HAP-1 (cell line): ENCODE results near the gene MXRA7.
A peak's percentile ranks its signal among the peaks of the same experiment; 100 is the strongest.
"Not testable (repeated sequence)": the region's sequence is repeated elsewhere in the genome, so short reads cannot be mapped to it uniquely, and the experiment has no call there.

Experiments used
- DNase-seq, 2 experiments: peaks; one replicate each; pipeline ENCODE4 v3.0.0-alpha.2; 2016 to 2020; ENCODE audit warnings: low spot score in 2 of 2
- H3K27me3 ChIP-seq: fragments of 250-450 bp; sonication (Bioruptor Pico); 2 replicates; pipeline ENCODE4 v1.5.1; 2020; ENCODE audit warnings: low read depth, mild to moderate bottlenecking, moderate library complexity
- H3K36me3 ChIP-seq: fragments of 250-450 bp; sonication (Bioruptor Pico); replicated peaks from 2 replicates; pipeline ENCODE4 v1.5.1; 2020; ENCODE audit warnings: mild to moderate bottlenecking
- H3K4me1 ChIP-seq: fragments of 250-450 bp; sonication (Bioruptor Pico); 2 replicates; pipeline ENCODE4 v1.5.1; 2020; ENCODE audit warnings: mild to moderate bottlenecking
- H3K4me3 ChIP-seq: fragments of 250-450 bp; sonication (Bioruptor Pico); 2 replicates; pipeline ENCODE4 v1.5.1; 2020; ENCODE audit warnings: mild to moderate bottlenecking, moderate library complexity
- H3K9me3 ChIP-seq: fragments of 250-450 bp; sonication (Bioruptor Pico); 2 replicates; pipeline ENCODE4 v1.5.1; 2020; ENCODE audit warnings: mild to moderate bottlenecking, moderate library complexity
- in situ Hi-C: fragments of 300-500 bp; cut with MboI; formaldehyde crosslinking; loops from 3 replicates; pipeline ENCODE4 v1.14.3; 2020; ENCODE audit warnings: low sequenced_read_pairs, inconsistent platforms, mixed read lengths

MXRA7 gene

DNA sequence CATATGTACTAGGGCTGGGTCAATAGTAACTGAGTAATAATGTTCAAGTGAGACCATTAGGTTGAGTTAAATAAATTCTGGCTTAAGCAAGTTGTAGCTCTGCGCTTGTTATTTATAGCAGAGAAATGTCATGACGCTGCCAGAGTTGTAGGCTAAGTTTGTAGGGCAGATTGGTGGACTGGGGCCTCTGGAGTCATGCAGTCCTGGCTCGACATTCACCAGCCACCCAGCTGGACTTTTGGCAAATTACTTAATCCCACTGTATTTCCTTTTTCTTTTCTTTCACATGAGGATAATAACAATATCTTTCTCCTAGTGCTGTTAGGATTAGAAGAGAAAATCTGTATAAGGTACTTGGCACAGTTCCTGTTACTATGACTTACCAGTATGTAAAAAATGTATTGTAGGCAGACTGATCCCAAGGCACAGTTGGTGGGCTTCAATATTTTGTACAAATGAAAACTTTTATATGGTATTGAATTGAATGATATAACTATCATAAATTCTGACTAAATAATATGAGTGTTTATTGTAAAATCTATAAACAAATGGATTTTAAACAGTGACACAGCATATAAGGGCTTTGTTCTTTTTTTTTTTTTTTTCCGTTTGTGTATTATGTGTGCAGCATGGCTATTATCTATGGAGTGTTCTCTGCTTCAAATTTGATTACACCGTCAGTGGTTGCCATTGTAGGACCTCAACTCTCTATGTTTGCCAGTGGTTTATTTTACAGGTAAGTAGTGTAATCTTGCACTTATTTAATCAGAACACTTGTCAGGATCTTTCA, 29.8 kb upstream of the MXRA7 start:
- no peaks in the 10 kb centered on the region for H3K9me3 ChIP-seq
- in situ Hi-C loops: no loop called here
- peaks cover 38% of the 10 kb centered on the region for H3K36me3 ChIP-seq
- H3K4me3 ChIP-seq: no peak overlapping the region
- DNase-seq: no peak
- H3K4me1 ChIP-seq: peaks cover 12% of the 10 kb centered on the region
- no peaks in the 10 kb centered on the region for H3K27me3 ChIP-seq

- peaks cover 39% of the 10 kb centered on the region for H3K36me3 ChIP-seq
- H3K27me3 ChIP-seq, H3K4me3 ChIP-seq, H3K9me3 ChIP-seq, in situ Hi-C loops, DNase-seq: not testable (repeated sequence)
- peaks cover 12% of the 10 kb centered on the region for H3K4me1 ChIP-seq
Measured at GRCh38 chr17:76739568-76740115, 28.9 kb upstream of the MXRA7 start.

DNA sequence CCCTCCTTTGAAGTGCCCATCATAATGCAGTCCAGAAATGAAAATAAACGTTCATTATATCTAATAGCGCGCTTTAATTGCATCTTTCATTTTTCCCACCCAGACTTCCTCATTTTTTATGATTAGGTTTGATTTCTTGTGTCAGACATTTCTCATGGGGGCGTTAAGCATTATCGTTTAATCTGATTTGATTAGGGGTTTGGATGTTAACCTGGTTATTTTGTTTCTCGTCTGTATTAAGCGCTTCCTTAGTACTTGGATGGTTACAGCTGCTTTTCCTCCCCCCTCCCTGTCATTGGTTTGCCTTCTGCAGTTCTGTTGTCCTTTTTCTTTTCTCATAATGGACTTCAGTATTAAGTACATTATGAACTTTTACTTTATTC, 27.7 kb upstream of the MXRA7 start:
- DNase-seq: peak in 1 of 2 experiments; percentile 21
- in situ Hi-C loops: no loop called here
- Histone ChIP-seq H3K9me3 (no peaks in the 10 kb centered on the region), H3K4me1 (peaks cover 19% of the 10 kb centered on the region), H3K27me3 (no peaks in the 10 kb centered on the region), H3K4me3 (peak overlapping the region; percentile 100), H3K36me3 (peaks cover 43% of the 10 kb centered on the region)

DNA sequence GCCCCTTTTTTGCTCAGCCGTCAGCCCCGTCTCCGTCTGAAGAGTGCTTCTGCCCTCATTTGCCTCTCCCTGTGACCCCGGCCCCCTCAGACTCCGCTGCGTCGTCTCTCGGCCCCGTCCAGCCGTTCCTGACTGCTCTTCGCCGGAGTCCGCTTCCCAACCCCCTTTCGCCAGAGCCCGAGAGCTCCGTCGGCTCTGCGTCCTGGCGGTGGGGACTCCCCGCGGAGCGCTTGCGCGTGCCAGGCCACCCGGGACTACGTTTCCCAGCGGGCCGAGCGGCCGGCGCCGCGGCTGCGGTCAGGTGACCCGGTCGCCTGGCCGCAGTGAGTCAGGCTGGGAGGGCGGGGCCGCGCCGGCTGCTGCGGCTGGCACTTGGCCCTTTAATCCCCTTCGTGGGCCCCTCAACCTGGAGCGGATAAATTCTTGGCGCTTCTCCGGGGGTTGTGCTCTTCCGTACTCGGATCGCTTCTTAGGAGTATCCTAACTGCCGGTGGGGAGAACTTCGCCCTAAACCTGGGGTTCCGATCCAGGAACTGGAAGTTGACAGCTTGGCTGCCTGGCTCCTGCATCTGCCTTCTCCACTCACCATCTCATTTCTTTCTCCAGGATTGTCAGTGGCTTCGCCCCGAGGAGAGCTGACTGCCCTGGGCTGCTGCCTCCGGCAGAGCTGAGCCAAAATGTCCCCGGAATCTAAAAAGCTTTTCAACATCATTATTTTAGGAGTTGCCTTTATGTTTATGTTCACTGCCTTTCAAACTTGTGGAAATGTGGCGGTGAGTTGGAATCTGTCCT, 27.1 kb upstream of the MXRA7 start, which contains the start of gene MFSD11:
TSS of gene MFSD11 (plus strand) at position 444 of the 792 bp plus-strand sequence. CDS start at position 678, 234 bp downstream.
- H3K4me3 ChIP-seq: peak within 1 kb of the TSS; percentile 100
- in situ Hi-C loops: no loop called here
- H3K36me3 ChIP-seq: peaks cover 49% of the 10 kb centered on the region
- H3K4me1 ChIP-seq: peaks cover 25% of the 10 kb centered on the region
- DNase-seq: peak; percentile 90 to 94
- no peaks in the 10 kb centered on the region for H3K27me3 ChIP-seq
- no peaks in the 10 kb centered on the region for H3K9me3 ChIP-seq

DNA sequence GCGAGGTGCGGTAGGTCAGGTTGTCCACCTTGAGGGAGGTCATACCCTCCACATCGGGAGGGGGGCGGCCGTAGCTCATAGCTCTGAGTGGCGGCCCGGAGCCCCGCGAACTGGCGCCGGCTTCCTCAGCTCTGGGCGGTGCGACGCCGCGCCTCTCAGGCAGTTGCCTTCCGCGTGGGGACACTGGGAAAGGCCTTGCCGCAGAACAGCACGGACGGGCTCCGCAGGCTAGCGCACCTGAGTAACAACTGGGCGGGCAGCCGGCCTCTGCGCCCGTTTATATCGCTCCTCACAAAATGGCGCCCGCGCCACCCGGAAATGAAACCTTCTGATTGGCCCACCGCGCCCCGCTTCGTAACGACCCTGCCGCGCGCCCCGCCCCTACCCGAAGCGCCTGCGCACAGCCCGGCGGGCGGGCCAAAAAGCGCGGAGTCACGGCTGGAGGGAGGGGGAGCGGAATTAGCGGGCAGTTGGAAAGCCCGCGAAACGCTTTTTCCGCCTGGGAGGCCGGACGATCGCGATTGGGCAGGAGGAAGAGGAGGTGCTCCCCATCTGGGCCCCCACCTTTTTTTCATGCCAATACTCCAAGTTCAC, 26.4 kb upstream of the MXRA7 start, which contains the start of gene SRSF2:
TSS of gene SRSF2 (minus strand) at position 250 of the 594 bp plus-strand sequence. CDS start at position 79, 171 bp downstream.
- no peaks in the 10 kb centered on the region for H3K27me3 ChIP-seq
- H3K4me3 ChIP-seq: peak within 1 kb of the TSS; percentile 100
- in situ Hi-C loops: no loop called here
- peaks cover 55% of the 10 kb centered on the region for H3K36me3 ChIP-seq
- no peaks in the 10 kb centered on the region for H3K9me3 ChIP-seq
- peaks cover 30% of the 10 kb centered on the region for H3K4me1 ChIP-seq
- peak; percentile 97 to 98 for DNase-seq

GRCh38 chr17:76736349-76737081, 25.8 kb upstream of the MXRA7 start:
- peak overlapping the region; percentile 100 for H3K4me3 ChIP-seq
- H3K4me1 ChIP-seq: peaks cover 30% of the 10 kb centered on the region
- no peaks in the 10 kb centered on the region for H3K27me3 ChIP-seq
- H3K36me3 ChIP-seq: peaks cover 56% of the 10 kb centered on the region
- H3K9me3 ChIP-seq: no peaks in the 10 kb centered on the region
- DNase-seq: peak in 1 of 2 experiments; percentile 67
- in situ Hi-C loops: no loop called here

DNA sequence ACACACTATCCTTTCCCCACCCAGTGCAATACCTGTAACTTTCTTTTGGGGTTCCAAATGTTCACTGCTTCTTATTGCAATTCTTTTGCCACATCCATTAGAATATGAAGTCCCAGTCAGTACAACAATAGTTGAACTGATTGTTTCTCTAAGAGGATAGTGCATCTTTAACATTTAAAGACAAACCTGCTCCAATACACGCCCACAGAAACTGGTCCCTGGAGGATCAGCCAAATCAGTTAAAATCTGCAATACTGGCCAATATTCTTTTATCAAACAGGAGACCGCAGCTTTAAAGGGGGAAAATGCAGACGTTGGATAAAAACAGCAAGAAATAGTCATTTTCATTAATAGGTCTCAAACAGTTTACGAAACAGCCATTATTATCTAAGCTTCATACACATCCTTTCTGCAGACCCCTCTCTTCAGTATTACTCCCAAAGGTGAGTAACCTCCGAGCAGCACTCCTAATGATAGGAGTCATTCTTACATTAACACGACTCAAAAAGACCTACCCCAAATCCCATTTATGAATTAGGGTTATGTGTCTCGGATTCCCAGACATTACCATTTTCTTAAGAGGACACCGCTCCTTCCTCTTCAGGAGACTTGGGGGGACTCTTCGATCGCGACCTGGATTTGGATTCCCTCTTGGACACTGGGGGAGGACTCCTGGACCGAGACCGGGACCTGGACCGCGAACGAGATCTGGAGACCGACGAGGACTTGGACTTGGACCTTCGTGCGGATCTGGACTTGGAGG, 25.0 kb upstream of the MXRA7 start:
- peaks cover 61% of the 10 kb centered on the region for H3K36me3 ChIP-seq
- H3K4me3 ChIP-seq: peak overlapping the region; percentile 100
- in situ Hi-C loops: no loop called here
- DNase-seq: no peak
- H3K27me3 ChIP-seq: no peaks in the 10 kb centered on the region
- H3K4me1 ChIP-seq: peaks cover 30% of the 10 kb centered on the region
- H3K9me3 ChIP-seq: no peaks in the 10 kb centered on the region

GRCh38 chr17:76735006-76735405, 24.2 kb upstream of the MXRA7 start:
- H3K4me1 ChIP-seq: peaks cover 26% of the 10 kb centered on the region
- H3K9me3 ChIP-seq: no peaks in the 10 kb centered on the region
- DNase-seq: no peak
- peaks cover 68% of the 10 kb centered on the region for H3K36me3 ChIP-seq
- peak overlapping the region; percentile 100 for H3K4me3 ChIP-seq
- in situ Hi-C loops: no loop called here
- no peaks in the 10 kb centered on the region for H3K27me3 ChIP-seq

DNA sequence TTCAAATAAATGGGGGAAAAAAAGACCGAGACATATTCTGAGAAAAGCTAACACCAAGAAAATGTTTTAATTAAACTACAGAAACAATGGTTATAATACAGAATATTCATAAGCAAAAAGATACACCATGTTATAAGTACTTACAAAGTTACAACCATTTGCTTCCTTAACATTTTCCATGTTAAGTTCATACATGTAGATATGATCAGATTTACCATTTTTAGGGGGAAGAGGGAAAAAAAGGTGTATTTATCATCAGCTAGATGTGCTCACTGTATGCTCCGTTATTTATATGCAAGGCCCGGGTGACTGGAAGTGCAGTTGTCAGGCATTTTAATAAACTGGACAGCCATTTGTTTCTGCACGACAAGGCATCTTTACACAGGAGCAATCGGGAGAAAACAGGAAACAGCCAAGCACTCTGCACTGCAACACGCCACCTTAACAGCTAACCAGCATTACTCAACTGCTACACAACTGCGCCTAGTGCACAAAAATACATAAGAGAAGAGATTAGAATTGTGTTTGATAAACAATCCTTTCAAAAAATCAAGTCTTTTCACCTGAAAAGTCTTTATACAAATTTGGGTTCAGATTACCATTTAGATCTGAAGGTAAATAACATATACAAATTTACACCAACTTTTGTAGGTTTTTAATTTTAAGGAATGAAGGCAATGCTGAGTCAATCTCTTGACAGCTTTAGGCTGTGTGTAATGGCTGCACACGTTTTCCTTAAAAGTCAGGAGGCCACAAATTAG, 23.5 kb upstream of the MXRA7 start:
- Histone ChIP-seq H3K36me3 (peaks cover 75% of the 10 kb centered on the region), H3K9me3 (no peaks in the 10 kb centered on the region), H3K4me1 (peaks cover 26% of the 10 kb centered on the region), H3K4me3 (peak overlapping the region; percentile 100), H3K27me3 (no peaks in the 10 kb centered on the region)
- peak in 1 of 2 experiments; percentile 22 for DNase-seq
- in situ Hi-C loops: no loop called here

DNA sequence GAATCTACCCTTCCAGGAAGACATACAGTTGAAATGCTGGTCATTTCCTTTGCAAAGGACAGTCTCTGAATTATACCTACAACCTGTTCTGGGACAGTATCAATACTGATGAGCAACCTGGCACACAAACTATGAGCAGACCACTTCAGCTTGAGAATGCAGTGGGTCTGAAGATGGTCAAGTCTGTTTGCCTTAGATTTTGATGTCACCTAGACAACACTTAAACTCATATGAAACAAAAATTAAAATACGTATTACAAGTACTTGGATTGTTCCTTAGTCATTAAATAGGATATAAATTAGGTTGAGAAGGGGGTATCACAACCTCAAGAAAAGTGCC, 22.8 kb upstream of the MXRA7 start:
- peaks cover 26% of the 10 kb centered on the region for H3K4me1 ChIP-seq
- DNase-seq: no peak
- H3K36me3 ChIP-seq: peaks cover 75% of the 10 kb centered on the region
- no peaks in the 10 kb centered on the region for H3K9me3 ChIP-seq
- peak overlapping the region; percentile 100 for H3K4me3 ChIP-seq
- no peaks in the 10 kb centered on the region for H3K27me3 ChIP-seq
- in situ Hi-C loops: no loop called here

DNA sequence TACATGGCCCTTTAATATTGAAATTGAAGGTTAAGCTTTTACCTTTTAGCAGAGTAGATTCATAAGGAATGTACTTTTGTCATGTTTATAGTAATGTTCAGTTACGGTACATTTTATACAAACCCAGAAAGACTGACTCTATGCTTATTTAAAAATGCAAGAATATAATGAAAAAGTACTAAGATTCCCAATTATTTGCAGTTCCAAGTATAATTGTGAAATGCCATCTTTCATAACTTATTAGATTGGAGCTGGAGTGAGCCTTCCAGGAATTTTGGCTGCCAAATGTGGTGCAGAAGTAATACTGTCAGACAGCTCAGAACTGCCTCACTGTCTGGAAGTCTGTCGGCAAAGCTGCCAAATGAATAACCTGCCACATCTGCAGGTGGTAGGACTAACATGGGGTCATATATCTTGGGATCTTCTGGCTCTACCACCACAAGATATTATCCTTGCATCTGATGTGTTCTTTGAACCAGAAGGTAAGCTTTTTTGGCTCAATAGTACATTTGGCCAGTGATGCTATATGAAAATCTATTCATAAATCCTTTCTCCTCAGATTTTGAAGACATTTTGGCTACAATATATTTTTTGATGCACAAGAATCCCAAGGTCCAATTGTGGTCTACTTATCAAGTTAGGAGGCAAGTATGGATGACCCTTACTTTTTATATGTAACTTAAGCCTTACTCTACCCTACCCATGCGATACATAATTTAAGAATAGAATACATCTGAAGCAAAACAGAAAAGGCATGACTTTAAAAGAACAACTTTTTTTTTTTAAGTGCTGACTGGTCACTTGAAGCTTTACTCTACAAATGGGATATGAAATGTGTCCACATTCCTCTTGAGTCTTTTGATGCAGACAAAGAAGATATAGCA, 22.2 kb upstream of the MXRA7 start:
- no peak overlapping the region; the same call in 1 of the 2 replicates for H3K4me3 ChIP-seq
- no peaks in the 10 kb centered on the region for H3K9me3 ChIP-seq
- no peaks in the 10 kb centered on the region for H3K27me3 ChIP-seq
- H3K4me1 ChIP-seq: peaks cover 26% of the 10 kb centered on the region
- in situ Hi-C loops: no loop called here
- H3K36me3 ChIP-seq: peaks cover 75% of the 10 kb centered on the region
- DNase-seq: peak in 1 of 2 experiments; percentile 37
